Inferior parietal cortex (tissue), 1 donor: ENCODE measurements around the gene DSCAM.
"Not testable (repeated sequence)": the region's sequence is repeated elsewhere in the genome, so short reads cannot be mapped to it uniquely, and the experiment has no call there.

Experiments used
- DNase-seq: peaks from one replicate; pipeline ENCODE4 v3.0.0-alpha.2; 2016; ENCODE audit errors: extremely low spot score

The DSCAM gene, protein sequence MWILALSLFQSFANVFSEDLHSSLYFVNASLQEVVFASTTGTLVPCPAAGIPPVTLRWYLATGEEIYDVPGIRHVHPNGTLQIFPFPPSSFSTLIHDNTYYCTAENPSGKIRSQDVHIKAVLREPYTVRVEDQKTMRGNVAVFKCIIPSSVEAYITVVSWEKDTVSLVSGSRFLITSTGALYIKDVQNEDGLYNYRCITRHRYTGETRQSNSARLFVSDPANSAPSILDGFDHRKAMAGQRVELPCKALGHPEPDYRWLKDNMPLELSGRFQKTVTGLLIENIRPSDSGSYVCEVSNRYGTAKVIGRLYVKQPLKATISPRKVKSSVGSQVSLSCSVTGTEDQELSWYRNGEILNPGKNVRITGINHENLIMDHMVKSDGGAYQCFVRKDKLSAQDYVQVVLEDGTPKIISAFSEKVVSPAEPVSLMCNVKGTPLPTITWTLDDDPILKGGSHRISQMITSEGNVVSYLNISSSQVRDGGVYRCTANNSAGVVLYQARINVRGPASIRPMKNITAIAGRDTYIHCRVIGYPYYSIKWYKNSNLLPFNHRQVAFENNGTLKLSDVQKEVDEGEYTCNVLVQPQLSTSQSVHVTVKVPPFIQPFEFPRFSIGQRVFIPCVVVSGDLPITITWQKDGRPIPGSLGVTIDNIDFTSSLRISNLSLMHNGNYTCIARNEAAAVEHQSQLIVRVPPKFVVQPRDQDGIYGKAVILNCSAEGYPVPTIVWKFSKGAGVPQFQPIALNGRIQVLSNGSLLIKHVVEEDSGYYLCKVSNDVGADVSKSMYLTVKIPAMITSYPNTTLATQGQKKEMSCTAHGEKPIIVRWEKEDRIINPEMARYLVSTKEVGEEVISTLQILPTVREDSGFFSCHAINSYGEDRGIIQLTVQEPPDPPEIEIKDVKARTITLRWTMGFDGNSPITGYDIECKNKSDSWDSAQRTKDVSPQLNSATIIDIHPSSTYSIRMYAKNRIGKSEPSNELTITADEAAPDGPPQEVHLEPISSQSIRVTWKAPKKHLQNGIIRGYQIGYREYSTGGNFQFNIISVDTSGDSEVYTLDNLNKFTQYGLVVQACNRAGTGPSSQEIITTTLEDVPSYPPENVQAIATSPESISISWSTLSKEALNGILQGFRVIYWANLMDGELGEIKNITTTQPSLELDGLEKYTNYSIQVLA (N-terminal part only)

DNA sequence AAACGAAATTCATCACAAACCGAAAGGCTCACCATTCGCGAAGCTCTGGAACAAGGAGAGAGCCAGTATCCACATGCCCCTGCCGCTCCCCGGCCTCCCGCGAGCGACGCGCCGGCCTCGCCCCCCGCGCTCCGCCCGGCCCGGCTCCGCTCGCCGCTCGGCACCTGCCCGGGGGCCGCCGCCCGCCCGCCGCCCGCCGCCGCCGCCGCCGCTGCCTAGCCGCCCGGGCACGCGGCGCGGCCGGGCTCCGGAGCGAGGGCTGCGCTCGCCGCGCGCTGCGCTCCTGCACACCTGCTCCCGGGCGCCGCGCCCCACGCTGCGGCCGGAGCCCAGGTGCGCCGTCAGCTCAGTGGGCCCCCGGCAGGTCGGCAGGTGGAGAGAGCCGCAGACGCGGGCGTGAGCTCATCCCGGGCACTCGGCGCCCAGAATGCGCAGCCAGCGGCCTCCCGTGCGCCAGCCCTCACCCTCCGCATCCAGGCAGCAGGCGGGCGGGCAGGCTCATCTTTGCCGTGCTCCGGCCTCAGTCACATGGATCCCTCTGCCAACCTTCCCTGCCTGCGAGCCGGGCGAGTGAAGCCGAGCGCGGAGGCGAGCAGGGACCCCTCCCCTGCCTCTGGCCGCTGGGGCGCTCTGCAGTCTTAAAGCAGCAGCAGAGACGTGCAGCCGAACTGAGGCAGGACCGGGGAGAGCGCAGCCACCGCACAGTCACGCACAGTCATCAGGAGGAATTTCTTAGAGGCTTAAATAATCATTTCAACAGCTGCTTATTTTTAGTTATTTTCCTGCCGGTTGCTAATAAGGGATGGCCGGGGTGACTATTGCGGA lies at the start of gene DSCAM:
TSS of gene DSCAM (minus strand) at position 572 of the 825 bp plus-strand sequence. CDS start at position 75, 497 bp downstream.
- DNase-seq, result peak; percentile 27

DNA sequence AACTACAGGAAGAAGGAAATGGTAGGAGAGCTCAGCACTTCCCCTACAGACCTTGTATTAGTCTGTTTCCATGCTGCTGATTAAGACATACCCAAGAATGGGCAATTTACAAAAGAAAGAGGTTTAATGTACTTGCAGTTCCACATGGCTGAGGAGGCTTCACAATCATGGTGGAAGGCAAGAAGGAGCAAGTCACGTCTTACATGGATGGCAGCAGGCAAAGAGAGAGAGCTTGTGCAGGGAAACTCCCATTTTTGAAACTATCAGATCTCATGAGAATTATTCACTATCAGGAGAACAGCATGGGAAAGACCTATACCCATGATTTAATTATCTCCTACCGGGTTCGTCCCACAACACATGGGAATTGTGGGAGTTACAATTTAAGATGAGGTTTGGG lies 48.7 kb upstream of the DSCAM start:
- not testable (repeated sequence) for DNase-seq

DNA sequence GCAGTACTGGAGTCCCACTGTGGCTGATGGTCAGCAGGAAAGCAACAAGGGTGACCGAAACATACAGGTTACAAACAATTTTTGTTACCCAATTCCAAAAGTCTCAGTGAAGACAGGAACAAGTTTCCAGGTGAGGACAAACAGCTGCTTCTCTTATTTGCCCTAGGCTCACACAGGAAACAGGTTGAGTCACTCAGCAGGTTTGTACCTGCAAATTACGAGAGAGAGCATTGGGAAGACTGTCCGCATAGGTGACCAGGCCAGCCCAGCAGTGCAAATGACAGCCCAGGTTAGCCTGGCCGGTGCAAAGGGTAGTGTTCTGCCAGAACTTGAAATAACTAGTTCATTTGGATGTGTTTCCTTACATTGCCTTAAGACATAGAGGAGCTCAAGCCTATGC lies 40.0 kb upstream of the DSCAM start:
- DNase-seq, result no peak

DNA sequence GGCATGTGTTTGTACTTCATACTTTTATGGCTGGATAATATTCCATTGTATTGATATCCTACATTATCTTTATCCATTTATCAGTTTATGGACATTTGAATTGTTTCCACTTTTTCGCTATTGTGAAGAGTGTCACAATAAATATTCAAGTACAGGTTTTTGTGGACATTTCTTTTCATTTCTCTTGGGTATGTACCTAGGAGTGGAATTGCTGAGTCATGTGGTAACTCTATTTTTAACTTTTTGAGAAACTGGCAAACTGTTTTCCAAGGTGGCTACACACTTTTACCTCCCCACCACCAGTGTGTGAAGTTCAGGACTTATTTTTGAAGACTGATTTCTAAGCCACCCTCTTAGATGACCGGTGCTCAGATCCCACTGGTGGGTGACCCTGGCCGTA lies 39.0 kb upstream of the DSCAM start:
- no peak for DNase-seq

DNA sequence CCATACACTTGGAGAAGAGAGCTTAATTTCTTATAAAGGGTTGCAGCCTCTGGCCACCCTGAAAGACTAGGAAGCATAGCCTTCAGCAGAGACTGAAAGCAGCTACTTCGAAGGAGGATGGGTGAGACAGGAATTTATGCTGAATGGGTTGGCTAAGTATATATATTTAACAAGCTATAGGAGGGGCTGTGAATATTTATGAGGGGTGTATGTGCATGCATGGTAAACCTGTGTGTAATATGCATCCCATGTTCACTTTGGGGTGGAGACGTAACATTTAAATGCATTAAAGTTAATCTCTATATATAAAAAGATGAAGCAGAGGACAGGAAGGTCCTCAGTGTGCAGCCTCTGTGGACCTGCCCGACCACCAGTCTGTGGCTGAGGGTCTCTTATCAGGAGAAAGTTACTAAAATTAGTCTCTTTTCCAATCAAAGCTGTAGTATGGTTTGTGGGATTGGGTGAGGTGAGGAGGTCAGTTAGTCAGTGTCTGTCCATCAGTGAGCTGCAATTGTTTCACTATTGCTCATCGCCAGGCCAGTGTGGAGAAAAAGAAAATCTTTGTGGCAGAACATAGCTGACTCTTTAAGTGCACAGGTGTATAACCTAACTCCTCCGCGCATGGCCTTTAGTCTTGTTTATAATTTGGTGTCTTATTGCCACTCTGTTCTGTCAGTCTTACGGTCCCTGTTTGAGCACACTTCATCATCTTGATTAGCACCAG lies 35.4 kb upstream of the DSCAM start:
- no peak for DNase-seq

DNA sequence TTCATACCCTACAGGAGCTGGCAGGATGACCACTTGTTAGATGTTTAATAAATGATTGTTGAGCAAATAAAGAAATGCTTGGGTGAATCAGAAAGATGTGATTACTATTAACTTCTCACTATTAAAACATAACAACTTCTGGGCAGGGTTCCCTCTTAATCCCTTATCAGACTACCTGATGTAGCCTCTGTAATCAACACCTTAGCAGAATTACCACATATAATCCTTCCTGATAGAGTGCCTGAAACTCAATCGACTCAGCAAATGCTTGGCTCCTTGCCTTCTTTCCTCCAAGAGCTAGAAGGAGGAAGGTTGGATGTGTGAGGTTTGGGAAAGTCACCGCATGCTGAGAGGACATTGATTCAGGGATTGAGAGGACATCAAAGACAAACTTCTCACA lies 34.8 kb upstream of the DSCAM start:
- DNase-seq, result no peak

DNA sequence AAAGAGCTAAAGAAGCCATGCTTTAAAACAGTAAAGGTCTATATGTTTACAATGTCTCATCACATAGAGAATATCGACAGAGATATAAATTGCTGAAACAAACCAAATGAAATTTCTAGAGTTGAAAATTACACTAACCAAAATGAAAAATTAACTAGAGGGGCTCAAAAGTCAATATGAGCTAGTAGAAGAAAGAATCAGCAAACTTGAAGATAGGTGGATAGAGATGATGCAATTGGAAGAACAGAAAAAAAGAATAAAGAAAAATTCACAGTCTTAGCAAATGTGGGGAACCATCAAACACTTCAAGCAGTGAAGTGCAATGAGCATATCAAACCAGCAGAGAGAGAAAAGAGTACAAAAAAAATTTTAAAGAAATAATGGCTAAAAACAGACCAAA lies 24.1 kb upstream of the DSCAM start:
- no peak for DNase-seq

DNA sequence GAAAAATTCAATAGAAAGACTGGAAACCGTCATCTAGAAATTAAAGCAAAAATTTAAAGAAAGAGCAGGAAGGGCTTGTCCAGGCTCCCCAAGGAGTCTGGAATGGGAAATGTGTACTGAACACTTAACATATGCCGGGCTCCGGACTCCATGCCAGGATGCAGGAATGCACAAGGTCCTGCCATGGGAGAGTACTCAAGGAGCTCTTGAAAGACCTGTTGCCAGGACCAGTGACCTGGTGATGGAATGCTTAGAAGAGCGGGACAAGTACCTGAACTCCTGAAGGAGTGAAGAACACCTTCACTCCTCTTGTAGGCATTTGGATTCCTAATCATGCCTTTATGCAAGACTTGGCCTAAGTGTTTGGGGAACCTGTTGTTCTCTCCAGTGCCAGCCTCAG lies 16.9 kb upstream of the DSCAM start:
- no peak for DNase-seq

DNA sequence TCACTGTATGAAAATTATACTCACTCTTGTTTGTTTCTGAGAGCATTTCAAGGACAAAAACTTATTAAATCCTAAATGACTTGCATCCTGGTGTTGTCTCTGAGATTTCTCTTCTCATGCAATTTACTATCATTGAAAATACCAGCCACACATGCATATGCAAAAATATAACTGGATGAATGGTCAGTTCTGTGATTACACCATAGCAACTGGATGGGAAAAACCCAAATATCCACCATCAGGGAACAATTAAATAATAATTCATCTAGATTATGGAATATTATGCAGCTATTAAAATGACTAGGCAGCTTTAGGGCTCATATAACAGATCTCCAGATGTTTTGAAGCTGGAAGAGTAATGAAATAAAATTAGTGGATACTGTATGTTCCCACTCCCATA lies 11.6 kb upstream of the DSCAM start:
- DNase-seq, result no peak

DNA sequence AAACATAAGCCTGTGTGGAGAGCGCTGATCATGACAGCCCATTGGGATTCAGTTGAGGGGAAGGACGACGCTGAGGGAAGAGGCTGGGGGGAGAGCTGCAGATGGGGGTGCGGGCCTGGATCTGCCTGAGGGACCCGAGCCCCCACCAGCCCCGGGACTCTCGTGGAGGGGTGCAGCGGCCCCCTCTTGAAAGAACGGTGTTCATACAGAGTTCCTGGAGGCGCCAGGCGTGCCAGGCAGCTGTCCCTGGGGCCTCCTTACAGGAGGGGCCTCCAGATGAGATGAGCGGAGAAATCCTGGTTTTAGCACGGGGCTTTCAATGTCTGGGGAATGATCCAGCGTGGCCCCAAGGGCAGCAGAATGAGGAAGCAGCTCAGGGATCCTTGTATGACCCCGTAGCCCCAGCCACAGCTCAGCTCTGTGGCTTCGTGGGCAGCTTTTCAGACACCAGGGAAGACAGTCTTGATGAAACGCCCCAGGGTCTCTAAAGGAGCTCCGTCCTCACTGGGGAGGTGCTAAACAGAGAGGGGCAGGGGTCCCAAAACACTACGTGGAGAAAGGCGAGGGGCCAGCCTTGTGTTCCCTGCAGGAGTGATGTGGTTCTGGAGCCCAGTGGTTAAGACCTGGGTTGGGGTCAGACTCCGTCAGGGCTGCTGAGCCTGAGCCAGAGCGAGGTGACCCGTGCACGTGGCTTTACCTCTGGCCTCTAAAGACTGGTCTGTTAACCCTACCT lies 7.2 kb upstream of the DSCAM start:
- DNase-seq, result no peak

DNA sequence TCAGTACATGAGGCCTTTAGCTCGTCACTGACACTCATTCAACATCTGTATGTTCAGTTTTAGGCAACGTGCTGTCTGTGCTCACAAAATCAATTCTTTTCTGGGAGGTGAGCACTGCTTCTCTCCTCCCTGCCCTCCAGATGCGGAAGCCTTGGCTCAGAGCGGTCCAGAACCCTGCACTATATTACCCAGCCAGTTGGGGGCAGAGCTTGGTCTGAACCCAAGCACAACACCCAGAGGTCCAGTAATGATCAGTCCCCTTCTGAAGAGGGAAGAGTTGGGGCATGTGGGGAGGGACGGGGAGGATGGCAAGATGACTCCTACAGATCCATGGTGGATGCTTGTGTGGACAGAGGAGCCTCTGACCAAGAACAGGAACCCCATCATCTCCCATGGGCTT lies 5.6 kb upstream of the DSCAM start:
- DNase-seq, result no peak

DNA sequence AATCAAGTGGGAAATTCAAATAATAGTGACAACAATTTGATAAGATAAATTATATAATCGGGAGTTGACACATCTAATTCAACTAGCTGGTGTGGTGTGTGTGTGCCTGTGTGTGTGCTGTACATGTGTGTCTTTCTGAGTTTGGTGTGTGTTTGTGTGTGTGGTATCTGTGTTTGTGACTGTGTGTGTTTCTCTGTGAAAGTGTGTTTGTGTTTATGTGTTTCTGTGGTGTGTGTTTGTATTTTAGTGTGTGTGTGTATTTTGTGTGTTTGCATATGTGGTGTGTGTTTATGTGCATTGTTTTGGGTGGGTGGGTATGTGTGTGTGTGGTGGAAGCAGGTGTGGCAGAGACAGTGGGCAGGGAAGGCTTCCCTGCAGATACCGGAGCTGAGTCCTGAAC lies 4.8 kb upstream of the DSCAM start:
- DNase-seq, result no peak

DNA sequence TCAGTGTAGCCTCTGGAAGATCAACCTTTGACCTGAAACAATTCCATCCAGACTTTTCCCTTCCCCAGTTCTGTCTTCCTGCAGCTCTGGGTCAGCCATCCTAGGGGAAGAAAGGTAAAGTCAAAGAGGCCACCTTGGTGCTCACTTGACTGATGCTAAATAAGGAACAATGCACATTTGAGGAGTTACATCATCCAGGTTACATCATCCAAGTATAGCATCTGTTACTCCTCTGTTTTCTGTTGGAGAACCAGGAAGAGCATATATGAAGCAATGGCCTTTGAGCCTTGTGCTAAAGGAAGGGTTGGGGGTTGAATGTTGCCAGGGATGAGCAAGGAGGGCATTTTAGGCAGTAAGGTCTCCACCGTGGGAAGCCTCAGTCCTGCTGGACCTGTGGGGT lies 3.1 kb upstream of the DSCAM start:
- DNase-seq, result no peak

DNA sequence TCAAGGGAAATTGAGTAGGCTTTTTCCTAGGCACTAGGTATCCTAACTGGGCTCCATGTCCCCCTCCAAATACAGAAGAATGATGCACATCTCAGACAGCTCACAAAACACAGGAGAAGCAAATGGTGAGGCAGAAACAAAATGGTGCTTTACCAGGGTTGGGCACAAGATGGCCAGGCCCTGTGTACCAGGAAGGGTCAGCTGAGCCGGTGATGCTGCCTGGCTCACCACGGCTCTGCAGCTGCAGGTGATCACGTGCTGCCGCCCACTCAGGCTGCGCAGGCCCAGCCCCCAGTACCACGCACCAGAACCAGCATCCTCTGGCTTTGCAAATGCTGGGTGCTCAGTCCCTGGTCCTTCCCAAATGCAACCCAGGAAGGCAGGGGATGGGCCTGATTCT lies 993 bp upstream of the DSCAM start:
- DNase-seq, result no peak

DNA sequence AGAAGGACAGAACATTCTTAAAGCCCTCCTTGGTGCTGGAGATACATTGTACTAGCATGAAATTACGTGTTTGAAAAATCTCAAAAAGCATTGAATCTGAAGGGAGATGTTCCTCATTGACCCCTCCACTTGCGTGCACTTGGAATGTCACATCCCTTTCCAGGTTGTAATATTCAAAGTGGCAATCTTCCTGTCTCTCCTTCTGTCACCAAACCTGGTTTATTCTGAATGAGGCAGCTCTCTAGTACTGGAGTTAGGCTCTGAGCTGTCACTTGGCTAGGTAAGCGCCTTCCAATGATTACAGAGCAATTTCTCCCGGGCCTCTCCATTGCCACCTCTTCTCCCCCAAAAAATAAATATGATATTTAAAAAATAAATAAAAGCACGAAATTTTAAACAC lies 855 bp downstream of the DSCAM start:
- peak; percentile 35 for DNase-seq

DNA sequence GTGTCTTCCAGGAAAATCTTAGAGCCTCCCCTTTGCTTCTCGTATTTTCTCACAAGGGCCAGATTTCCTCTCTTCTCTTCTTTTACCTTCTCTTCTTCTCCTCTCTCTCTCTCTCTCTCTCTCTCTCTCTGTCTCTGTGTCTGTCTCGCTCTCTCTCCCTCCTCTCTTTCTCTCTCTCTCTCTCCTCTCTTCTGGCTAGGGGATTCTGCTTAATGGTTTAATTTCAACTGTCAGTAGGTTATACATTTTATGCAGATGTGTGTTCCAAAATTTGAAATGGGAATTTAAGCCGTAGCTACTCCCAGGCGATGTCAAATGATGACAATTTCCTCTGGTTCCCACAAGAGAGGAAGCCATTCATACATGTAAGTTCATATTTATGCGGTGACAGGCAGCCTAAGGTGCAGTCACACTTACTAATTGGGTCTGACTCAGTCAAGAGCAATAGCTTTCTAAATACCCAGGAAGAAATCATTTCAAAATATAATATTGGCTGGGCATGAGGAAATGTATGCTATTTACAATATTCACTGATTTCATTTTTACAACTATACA lies 1.4 kb downstream of the DSCAM start:
- peak; percentile 38 for DNase-seq

DNA sequence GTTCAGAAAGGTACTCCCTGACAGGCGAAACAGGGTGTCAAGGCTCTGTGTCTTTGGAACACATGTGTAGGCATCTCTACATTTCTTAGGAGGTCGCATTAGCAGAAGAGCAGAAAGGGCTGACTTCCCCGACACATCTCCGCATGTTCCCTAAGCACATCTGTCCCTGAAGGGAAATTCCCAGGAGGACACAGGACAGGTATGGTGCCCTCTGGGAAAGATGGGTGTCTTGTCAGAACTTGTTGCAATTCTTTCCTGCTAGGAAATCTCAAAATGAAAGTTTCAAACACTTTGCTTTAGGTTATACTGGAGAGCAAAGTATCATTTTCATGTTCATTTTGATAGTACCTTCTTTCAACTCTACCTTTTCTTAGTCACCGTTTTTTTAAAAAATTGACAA lies 2.0 kb downstream of the DSCAM start:
- DNase-seq, result peak; percentile 24

DNA sequence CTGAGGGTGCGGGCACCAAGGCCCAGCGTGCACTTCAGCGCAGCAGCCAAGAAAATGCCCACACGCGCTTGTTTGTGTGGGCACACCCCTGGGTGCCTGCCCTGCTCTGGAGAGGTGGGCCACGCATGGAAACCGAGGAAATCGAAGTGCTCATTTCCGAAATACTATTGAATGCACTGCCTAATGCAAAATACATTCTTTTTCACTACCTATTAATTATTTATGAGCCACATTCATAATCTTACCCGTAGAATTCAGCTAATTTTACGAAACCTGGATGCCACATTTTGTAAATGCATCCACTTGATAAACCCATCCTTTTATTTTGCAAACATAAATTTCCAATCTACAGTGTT lies 4.8 kb downstream of the DSCAM start:
- DNase-seq, result no peak

DNA sequence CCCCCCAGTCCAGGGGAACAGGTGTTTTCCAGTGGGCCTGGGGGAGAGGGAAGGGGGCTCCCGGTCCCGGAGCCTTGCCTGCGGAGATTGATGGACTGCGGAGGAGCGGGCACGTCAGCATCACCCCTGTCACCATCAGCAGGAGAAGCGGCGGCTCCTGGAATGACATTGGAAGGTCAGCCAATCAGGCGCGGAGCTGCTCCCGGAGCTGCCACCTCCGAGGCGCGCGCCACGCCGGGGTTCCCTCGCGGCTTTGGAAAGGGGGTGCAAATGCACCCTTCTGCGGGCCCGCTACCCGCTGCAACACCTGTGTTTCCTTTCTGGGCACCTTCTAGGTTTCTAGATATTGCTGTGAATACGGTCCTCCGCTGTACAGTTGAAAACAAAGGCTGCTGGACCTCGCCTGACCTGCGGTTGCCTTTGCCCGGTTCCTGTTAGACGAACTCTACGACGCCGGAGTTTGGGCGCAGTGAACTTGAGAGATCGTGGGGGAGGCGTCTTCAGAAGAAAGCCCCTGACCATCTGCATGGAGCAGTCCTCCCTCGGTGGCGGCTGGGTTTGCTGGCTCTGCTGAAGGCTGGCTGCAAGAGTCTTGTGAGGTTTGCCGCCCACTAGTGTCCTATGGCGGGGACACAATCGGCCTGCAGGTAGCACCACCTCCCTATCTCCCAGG lies 5.3 kb downstream of the DSCAM start:
- peak; percentile 51 for DNase-seq
